Islet of Langerhans (tissue), 1 donor: ENCODE data around the gene RAD51B.

Experiments used
- FAIRE-seq: peaks from one replicate; lab custom pipeline; 2011; peaks lifted over from hg19 to GRCh38; lab: Jason Lieb, UNC

The RAD51B gene

DNA sequence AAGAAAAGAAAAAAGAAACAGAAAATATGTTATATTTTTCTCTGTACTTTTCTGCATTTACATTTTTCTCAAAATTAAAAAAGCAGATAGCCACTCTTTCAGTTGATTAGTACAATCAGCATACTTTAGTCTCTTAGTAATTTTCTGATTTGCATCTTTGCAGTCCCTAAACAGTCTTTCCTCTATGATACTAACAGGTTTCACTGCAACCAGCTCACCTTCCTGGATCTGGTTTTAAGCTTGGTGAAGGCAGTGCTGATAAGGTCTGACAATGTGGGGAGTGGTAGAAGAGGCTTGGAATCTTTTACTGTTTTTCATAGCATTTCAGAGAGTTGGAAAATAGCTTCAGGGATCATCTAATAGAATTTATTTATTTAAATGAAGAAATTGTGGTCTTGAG, 515.7 kb downstream of the RAD51B start:
- no peak for FAIRE-seq

DNA sequence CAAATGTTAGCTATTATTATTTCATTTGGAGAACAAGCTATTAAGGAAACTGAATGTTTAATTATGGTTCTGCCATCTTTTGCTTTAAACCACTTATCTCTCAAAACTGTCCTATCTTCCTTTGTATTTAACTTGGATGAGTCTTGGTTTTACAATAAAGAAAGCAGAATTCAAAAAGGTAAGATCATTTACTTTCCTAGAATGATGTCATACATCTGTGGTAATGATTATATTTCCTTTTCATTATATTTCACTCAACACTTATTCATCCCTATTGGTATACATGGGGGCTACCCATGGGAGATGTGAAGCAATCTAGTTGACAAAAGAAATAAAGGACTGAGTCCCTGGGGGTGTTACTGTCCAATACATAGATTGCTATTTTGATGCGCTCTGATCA, 516.6 kb downstream of the RAD51B start:
- FAIRE-seq: no peak

DNA sequence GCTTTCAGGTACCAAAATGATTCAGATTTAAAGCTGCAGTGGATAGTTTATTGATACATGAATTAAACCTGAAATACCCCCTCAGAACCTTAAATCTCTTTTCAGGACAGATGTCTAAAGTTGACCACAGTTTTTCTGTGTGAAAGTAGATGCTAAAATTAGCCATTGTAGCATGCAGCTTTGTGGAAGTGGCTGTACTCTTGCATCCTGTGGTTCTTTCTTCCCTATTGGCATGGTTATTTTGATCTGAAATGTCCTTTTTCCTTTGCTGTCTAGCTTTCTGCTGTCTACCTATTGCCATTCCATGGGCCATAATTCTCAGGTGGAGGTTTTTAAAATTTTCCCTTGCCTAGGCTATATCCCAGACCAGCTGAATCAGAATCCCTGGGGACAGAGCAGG, 517.7 kb downstream of the RAD51B start:
- no peak for FAIRE-seq

DNA sequence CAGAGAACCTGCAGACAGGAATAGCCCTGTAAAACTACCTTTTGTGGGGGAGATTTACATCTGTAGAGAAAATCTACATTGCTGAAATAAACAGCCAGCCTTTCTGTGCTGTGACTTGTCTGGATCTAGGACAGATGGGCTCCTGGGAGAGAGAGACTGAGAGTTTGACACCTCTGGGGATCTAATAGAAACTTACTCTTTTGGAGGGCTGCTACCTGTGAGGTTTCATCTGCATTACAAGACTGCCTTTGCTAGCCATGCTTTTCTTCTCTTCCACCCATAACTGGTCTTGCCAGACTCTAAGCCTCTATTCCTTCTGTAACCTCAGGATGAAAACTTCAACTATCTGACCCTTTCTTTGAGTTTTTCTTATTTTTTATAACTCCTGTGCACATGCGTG, 520.7 kb downstream of the RAD51B start:
- no peak for FAIRE-seq

DNA sequence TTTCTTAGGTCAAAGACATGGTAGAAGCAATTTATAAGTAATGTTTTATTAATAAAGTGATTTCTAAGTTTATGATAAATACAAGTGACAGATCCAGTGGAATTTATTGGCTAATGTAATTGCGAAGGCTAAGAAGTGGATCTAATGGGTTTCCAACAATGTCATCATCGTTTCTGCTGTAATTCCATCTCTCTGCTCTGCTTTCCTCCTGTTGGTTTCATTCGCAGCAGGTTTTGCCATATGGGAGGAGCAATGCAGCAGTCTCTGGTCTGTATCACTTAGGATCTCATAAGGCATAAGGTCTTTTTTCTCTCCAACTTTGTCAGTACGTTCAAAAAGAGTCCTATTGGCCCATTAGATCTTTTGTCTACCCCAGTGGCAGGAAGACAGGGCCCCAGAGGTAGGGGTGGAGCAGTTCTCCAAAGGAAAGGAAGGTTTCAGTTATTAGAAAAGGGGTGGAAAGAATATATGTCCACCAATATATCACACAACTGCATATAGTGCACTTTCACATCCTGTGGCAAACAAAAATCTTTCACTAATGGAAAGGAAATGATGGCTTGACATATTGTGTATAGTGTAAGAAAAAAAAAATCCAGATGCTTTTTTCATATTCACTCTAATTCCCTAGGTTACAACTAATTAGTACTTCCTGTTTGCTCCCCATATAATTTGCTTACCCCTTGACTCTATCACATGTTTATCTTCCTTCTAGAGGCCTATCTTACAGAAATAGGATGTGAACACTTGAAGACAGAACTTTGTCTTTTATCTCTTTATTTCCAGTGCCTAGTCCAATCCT, 522.0 kb downstream of the RAD51B start:
- no peak for FAIRE-seq

DNA sequence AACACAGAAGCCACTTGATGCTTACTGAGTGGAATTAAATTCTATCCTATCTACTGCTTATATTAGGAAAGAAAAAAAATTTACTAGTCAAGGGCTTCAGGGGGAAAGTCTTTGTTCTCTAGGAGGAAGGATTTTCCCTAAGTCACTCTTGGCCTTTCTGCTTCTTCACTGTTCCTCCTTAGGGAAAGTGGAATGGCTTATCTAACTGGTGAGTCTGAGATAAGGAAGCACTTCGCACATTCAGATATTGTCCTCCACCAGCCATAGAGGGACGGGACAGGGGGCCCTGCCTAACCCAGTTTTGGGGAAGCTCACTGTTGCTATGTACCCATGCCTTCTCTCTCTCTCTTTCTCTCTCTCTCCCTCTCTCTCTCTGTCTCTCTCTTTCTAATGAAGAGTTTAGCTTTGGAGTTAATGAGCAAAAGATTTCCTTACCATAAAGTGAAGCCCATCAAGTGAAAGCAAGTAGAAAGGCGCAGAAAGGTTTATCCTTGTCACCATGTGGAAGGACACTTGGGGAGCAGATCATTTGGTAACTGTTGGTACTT, 522.7 kb downstream of the RAD51B start:
- FAIRE-seq: no peak

DNA sequence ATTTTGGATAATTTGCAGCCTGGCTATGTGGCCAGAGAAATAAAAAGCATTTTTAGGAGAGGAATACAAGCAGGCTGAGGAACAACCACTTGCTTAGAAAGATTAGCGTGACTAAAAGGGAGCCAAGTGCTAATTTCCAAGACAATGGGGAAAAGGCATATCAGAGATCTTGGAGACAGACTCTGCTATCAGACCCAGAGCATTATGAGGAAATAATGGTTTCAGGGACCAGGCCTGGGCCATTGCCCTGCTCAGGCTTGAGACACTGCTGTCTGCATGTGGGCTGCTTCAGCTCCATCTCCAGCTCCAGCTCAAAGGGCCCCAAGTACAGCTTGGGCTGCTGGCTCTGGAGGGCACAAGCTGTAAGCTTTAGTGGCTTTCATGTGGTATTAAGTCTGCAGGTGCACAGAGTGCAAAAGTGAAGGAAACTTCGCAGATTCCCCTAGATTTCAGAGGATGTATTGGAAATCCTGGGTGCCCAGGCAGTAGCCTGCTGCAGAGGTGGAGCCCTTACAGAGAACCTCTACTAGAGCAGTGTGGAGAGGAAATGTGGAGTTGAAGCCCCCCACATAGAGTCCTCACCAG, 524.0 kb downstream of the RAD51B start:
- no peak for FAIRE-seq

DNA sequence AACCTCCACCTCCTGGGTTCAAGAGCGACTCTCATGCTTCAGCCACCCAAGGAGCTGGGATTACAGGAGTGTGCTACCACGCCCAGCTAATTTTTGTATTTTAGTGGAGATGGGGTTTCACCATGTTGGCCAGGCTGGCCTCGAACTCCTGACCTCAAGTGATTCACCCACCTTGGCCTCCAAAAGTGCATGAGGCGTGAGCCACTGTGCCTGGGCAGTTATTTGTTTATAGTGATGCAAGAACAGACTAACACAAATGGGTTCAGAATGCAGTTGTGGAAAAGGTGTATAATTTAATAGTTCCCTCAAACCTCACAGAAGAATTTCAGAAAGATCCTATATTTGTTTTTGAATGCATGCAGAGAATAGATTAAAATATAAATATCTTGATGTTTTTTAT, 526.2 kb downstream of the RAD51B start:
- FAIRE-seq: no peak

DNA sequence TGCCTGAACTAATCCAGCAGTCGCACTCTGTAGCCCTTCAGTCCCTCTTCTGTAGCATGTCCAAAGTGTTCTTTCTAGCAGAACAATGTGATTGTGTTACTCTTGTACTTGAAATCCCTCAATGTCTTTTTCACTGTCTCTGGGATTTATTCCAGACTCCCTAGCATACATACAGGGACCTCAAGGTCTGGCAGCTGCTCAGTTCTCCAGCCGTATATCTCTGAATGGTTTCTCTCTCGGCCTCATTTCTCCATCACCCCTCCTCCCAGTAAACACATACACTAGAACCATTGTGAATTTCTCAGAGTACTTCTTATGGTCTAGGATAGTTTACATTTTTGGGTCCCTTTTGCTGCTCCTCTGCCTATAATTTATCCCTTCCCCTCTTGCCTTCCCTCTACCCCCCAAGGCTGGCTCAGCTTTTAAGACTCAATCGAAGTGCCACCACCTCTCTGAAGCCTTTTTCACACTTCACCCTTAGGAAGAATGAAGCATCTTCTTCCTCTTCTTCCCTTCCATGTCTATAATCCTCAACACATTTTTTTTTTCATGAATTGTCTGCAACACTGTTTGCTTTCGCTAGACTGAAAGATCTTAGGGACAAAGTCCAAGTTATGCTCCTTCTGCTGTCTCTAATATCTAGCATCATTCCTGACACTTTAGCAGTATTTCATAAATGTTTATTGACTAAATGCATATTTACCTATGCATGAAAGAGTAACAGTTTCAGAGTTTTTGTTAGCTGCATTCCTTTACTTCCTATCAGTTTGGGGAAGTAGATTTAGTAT, 527.2 kb downstream of the RAD51B start:
- FAIRE-seq: no peak

DNA sequence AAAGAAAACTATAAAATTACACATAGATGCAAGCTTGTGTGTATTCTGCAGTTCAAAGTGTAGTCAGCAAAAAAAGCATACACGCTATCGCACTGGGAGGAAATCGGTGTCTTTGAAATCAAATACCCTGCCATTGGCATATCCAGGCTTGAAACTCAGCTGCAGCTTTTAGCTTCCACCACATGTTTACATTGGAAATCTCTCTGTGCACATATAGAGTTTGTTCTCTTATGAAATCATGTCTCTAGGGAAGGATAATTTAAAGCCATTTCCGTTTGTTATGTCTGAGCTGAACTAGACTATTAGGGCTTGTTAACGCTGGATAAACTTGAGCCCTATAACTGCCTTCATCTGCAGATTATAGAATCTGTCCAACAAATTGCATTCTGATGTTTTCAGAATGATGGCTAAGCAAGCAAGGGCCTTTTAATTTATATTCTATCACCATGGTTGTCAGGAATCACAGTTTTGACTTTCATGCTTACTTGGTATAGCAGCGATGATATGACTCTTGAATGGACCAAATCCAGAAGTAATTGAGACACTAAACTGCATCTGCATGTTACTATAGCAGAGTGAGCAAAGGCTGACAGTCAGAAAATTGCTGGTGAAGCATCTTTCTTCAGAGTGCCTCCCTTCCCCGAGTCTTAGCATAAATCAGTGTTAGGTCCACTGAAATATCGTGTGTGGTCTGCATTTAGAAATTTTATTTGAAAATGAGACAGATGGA, 530.5 kb downstream of the RAD51B start:
- no peak for FAIRE-seq

DNA sequence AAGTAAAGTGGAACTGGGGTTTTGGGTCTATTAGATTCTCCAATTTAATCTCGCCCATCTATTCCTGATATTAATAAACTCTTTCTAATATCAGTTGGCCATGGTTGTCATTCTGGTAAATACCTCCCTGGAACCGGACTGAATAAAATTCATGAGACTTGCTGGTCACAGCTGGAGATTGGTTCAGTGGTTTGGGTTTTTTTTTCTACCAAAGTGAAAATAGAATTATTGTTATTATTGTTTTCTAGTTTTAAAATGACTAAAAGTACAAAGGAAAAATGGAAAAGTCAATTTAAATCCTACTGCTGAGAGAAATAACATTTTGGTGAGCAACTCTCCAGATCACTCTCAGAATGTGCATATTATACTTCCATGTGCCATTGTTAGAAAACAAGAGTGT, 535.8 kb downstream of the RAD51B start:
- no peak for FAIRE-seq

DNA sequence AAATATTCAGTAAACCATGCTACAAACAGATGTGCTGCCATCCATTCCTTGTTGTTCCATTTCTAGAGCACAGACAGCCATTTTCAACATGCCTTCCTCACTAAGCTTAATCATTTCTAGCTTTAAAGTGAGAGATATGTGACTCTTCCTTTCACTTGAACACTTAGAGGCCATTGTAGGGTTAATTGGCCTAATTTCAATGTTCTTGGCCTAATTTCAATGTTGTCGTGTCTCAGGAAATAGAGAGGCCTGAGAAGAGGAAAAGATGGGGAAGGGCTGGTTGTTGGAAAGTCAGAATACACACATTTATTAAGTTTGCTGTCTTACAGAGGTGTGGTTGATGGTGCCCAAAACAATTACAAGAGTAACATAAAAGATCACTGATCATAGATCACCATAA, 538.2 kb downstream of the RAD51B start:
- FAIRE-seq: no peak

DNA sequence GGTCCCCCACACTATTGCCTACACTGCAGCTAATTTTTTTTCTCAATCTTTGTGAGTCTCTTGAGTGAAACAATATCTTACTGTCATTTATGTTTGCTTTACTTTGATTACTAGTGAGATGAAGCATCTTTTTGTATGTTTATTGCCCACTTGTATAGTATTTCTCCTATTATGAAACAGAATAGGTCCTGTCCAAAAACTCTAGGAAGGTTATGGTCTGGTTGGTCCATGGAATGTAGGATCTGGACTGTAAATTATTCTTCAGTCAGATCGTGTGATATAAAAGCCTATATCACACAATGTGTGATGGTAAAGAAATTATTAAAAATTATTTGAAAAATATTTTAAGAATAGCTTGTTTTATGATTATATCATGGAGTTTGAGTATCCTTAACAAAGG, 538.9 kb downstream of the RAD51B start:
- no peak for FAIRE-seq

DNA sequence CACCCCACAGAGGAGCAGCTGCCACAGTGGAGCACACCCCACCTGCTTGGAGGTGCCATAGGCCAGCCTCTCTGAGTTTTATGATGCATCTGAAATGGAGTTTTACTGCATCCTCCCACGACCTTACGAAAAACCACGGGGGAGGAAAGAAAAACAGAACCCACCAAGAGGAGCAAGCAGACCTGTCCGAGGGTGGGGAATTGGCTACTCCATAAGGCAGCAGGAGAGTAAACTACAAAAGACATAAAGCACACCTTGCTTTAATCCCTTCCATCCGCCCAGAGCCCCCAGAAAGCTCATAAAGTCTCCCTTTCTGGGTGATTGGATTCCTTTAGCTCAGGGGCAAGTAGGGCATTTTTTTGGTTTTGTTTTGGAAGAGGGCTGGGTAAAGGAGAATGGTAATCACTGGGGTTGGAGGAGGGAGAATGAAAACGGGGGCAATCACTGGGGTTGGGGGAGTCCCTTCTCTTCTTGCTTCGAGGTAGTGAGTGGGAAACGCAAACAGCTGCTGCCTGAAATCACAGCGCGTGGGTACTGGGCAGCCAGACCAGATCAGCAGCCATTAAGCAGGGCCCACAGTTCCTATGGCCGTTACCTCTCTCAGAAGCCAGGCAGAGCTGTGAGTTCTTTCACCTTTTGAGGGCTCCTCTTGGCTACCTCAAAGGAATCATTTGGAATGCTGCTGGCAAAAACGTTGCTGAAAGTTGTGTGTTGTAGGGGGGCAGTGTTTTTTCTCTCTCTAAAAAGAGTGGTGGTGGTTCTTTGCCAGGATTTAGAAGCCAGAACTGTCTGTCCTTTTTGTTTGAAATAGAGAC, 539.6 kb downstream of the RAD51B start:
- no peak for FAIRE-seq

DNA sequence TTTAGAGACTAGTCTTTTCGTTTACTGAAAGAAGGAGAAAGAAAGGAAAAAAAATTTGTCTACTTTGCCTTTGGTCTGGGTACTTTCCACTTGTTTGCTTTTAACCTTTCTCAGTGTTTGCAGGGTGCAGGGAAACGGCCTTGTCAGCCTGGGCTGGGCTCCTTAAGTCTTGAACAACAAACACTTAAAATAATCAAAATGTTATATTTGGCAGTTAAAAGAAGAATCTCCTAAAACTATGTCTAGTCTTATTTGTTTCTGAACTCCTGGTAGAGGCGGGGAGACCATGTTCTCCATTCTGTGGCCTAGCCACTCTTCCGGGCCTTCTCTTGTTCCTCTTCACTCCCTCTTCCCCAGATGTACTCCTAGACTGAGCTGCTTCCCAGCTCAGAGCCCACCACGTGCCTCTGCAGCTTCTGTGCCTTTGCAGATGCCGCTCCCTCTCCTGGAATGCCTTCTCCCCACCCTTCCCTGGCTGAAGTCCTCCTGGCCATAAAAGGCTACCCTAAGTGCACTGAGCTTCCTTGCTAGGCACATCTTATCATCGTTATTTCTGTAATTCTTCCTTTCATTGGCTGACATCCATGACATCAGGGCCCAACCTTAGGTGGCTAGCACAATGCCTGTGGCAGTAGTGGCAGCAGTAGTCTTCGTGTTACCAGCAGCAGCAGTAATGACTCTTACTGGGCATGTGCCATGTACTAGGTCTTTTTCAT, 540.4 kb downstream of the RAD51B start:
- no peak for FAIRE-seq

DNA sequence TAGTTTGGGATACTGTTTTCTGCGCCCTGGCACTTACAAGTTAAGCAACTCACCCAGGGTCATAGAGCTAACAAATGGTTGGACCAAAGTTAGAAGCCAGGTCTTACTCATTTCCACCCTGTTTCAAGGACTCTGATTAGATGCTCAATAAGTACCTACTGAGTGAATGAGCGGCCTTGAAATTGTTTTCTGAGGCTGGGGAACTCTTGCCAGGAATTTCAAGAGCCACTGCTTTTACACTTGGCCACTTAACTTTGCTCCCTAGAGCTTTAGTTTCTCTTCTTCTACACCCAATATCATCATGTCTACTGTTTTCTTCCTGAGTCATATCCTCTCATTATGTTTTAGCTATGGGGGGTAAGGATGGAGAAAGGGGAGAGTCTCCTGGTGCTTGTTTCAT, 541.7 kb downstream of the RAD51B start:
- FAIRE-seq: no peak

DNA sequence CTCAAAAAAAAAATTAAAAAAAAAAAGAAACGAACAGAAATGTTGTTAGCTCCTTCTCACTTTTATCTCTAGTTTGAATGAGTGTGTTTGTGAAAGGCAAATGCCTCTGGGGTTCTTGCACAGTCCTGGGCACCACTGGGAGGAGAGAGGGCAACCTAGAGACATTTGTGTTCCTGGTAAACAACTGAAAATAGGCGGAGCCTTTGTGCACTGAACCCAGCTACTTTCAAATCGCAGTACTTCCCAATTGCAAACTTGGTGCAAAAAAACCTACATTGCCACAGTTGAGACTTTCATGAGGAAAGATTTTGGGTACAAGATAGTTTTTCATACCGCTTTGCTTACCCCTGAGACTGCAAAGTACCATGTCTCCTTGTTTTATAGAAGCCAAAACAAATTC, 543.3 kb downstream of the RAD51B start:
- FAIRE-seq: no peak

DNA sequence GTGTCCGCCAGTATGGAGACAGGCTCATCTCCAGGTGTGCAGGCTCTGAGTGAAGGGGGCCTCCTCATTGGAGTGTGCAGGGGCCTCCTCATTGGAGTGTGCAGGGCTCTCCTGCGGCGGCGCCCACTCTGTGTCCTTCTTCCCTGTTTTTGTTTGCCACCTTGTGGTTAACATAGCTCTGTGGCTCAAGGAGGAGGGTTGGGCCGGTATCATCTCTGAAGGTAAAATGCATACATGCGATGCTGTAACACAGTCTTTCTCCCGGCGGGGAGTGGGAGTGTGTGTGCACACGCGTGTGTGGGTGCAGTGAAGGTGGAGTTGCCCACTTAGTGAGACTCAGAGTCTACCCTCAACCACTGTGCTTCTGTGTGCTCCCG, 543.9 kb downstream of the RAD51B start:
- FAIRE-seq: no peak

DNA sequence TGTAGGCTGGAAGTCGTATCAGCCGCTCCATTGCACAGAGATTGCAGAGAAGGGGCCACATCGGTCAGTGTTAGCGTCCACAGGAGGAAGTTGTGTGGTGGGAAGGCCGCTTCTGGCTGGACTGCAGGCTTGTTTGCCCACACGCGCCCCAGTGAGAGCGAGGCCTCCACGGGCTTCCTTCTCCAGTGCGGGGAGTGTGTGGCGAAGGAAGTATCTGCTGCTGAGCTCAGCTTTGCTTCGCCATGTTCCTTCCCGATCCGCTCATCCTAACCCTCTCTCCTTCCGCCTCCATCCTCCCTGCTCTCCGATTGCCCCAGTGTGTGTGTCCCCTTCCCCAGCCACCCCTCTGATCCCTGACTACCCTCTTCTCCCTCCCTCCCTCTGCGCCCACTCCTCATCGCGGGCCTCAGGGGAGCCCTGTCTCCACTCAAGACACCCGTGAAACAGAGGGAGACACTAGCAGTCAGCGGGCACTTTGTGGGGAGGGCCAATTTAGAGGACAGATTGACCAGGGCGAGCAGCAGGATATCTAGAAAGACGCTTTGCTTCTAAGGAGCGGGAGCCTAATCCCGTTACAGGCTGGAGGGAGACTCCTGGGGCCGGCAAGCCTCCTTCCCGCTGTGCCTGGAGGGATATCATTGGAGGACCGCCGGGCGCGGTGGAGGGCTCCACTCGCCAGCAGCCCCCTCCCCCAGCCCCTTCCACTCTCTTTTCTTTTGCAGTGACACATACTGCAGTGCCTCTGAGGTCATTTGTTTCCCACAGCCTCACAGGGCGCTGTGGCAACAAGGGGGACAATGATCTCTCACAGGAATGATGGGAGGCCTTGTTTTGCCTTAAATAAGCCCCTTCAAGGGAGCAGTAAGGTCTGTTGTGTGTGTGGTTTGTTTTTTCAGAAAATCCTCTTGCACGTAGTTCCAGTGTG, 544.5 kb downstream of the RAD51B start:
- FAIRE-seq: no peak

DNA sequence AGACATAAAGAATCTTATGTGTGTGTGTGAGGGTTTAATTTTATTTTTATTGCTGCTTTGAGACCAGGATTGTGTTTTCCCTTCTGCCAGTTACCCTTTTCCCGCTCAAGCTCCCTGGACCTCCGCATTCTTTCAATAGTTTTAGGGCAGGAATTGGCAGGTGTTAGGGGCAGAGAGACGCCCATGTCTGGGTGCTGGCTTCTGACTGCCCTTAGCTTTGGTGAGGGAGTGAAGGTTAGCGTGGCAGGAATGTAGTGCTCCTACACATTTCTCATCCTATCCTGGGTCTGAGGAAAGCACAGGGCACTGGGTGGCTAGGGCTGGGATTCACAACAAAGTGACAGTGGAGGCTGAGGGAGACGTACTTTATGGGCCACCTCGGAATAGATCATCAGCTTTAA, 545.2 kb downstream of the RAD51B start:
- no peak for FAIRE-seq
